Natural killer cell (primary cell): Measurements from ENCODE around the gene TRIM52. TPM values are rescaled to one million over a fixed set of nuclear protein-coding genes. Genes with fewer than 3 reads are reported as not detected.

ENCODE experiments used
- ATAC-seq, 3 donors: fragments of 150-1000 bp in 2 of 3; fragments of 200-7000 bp in 1 of 3; cut with Tn5 transposase; 1 replicate in 1 of 3; 2 replicates in 2 of 3; pipeline ENCODE4 v1.10.0; 2021; ENCODE audit warnings: mild to moderate bottlenecking in 2 of 3, moderate library complexity in 2 of 3
- DNase-seq, 2 donors: peaks; one replicate each; pipeline versions ENCODE4 v3.0.0 to v3.0.0-alpha.2; 2013 to 2021; ENCODE audit warnings: mixed read lengths in 1 of 2
- H3K27ac ChIP-seq: one replicate; pipeline ENCODE4 v1.5.1; 2013; ENCODE audit warnings: mild to moderate bottlenecking, low read length
- H3K27me3 ChIP-seq: one replicate; pipeline ENCODE4 v1.6.1; 2013; ENCODE audit warnings: low read length; ENCODE audit not compliant: control insufficient read depth, insufficient read depth
- H3K36me3 ChIP-seq: one replicate; pipeline ENCODE4 v1.6.1; 2013; ENCODE audit warnings: low read length; ENCODE audit not compliant: control insufficient read depth, insufficient read depth
- H3K4me1 ChIP-seq: one replicate; pipeline ENCODE4 v1.6.1; 2013; ENCODE audit warnings: low read length; ENCODE audit not compliant: control insufficient read depth, insufficient read depth
- H3K4me3 ChIP-seq: one replicate; pipeline ENCODE4 v1.5.1; 2013; ENCODE audit warnings: low read length
- H3K9me3 ChIP-seq: one replicate; pipeline ENCODE4 v1.6.1; 2013; ENCODE audit warnings: low read length; ENCODE audit not compliant: control insufficient read depth, insufficient read depth
- H3K27ac Mint-ChIP-seq, 2 donors: one replicate each; pipeline ENCODE4 v1.8.0; 2022; ENCODE audit warnings: mild to moderate bottlenecking in 2 of 2, mixed read lengths in 2 of 2, moderate library complexity in 1 of 2
- H3K27me3 Mint-ChIP-seq, 2 donors: one replicate each; pipeline ENCODE4 v1.8.0; 2022; ENCODE audit warnings: low read depth in 2 of 2, mixed read lengths in 2 of 2
- H3K36me3 Mint-ChIP-seq: one replicate; pipeline ENCODE4 v1.8.0; 2022; ENCODE audit warnings: mixed read lengths
- H3K4me1 Mint-ChIP-seq, 2 donors: one replicate each; pipeline ENCODE4 v1.8.0; 2022; ENCODE audit warnings: mixed read lengths in 2 of 2
- H3K4me3 Mint-ChIP-seq: one replicate; pipeline ENCODE4 v1.8.0; 2022; ENCODE audit warnings: mild to moderate bottlenecking, moderate library complexity, mixed read lengths
- H3K9me3 Mint-ChIP-seq, 2 donors: one replicate each; pipeline ENCODE4 v1.8.0; 2022; ENCODE audit warnings: mixed read lengths in 2 of 2
- WGBS: methylation state at CpG from one replicate; pipeline ENCODE4 v1.1.7; 2013; ENCODE audit warnings: missing lambda C conversion rate; ENCODE audit not compliant: insufficient coverage; 5-methylcytosine and 5-hydroxymethylcytosine counted together
- intact Hi-C: fragments of 100-400 bp; cut with micrococcal nuclease; formaldehyde crosslinking; loops from one replicate; pipeline ENCODE4 v1.14.2; 2022
- total RNA-seq, 4 donors: library from RNA; stranded (reverse); fragments of 120-200 nt in 1 of 4; gene quantifications; one replicate each; pipeline versions ENCODE4 v1.2.3 to v1.2.4, GENCODE V29; 2013 to 2022
- TF ChIP-seq, protein P1 (sequence below): fragments of 200-600 bp; IDR thresholded peaks from one replicate; pipeline ENCODE4 v1.8.0; 2022; ENCODE audit warnings: antibody characterized with exemption

Gene TRIM52
- total RNA-seq, 3 donors from 2014 or later (not counting 1 experiment from before 2014, with no cell fraction given): 43.4 to 60.0 (median 44.4) TPM

DNA sequence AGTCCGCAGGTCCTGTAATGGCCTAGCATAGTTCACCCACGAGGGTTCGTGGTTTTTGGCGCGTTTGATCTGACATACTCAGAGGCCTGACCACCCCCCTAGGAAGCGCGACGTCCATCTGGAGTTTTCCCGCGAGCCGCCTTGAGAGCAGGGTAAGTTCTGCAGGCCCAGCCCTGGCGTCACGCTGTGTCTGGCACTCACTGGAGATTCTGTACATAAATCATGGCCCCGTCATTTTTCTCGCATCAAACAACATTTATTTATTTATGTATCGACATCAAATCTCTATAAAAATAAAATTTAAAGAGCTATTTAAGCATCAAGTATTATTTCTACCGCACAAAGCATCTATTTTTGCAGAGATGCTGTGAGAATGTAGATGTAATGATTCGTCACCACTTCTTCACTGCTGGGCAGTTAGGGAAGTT lies 38.3 kb downstream of the TRIM52 start:
- peaks cover 65 to 75% of the 10 kb centered on the region in 2 donors for H3K4me1 Mint-ChIP-seq
- H3K9me3 Mint-ChIP-seq: no peaks in the 10 kb centered on the region
- Histone ChIP-seq H3K4me1 (peaks cover 55% of the 10 kb centered on the region), H3K9me3 (no peaks in the 10 kb centered on the region), H3K27me3 (no peaks in the 10 kb centered on the region), H3K27ac (peak overlapping the region; percentile 91), H3K36me3 (no peaks in the 10 kb centered on the region), H3K4me3 (peak overlapping the region; percentile 82)
- H3K27me3 Mint-ChIP-seq: peaks cover 0 to 2% of the 10 kb centered on the region in 2 donors
- 0% methylated on average over 16 of the region's 18 CpGs for WGBS
- H3K36me3 Mint-ChIP-seq: peaks cover 6% of the 10 kb centered on the region
- H3K27ac Mint-ChIP-seq: peak overlapping the region; percentile 96 to 99
- DNase-seq (no peak), ATAC-seq (peak in 2 of 3 donors; percentile 7 to 19)
- intact Hi-C loops: loop anchor here (1.0 to 10.0 kb wide), 6 partner anchors 15 to 418 kb away; partner anchors contain the start of genes MGAT1, RACK1 and TRIM52
- peak overlapping the region; percentile 95 for H3K4me3 Mint-ChIP-seq
- TF ChIP-seq, protein P1, sequence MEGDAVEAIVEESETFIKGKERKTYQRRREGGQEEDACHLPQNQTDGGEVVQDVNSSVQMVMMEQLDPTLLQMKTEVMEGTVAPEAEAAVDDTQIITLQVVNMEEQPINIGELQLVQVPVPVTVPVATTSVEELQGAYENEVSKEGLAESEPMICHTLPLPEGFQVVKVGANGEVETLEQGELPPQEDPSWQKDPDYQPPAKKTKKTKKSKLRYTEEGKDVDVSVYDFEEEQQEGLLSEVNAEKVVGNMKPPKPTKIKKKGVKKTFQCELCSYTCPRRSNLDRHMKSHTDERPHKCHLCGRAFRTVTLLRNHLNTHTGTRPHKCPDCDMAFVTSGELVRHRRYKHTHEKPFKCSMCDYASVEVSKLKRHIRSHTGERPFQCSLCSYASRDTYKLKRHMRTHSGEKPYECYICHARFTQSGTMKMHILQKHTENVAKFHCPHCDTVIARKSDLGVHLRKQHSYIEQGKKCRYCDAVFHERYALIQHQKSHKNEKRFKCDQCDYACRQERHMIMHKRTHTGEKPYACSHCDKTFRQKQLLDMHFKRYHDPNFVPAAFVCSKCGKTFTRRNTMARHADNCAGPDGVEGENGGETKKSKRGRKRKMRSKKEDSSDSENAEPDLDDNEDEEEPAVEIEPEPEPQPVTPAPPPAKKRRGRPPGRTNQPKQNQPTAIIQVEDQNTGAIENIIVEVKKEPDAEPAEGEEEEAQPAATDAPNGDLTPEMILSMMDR: no peak

DNA sequence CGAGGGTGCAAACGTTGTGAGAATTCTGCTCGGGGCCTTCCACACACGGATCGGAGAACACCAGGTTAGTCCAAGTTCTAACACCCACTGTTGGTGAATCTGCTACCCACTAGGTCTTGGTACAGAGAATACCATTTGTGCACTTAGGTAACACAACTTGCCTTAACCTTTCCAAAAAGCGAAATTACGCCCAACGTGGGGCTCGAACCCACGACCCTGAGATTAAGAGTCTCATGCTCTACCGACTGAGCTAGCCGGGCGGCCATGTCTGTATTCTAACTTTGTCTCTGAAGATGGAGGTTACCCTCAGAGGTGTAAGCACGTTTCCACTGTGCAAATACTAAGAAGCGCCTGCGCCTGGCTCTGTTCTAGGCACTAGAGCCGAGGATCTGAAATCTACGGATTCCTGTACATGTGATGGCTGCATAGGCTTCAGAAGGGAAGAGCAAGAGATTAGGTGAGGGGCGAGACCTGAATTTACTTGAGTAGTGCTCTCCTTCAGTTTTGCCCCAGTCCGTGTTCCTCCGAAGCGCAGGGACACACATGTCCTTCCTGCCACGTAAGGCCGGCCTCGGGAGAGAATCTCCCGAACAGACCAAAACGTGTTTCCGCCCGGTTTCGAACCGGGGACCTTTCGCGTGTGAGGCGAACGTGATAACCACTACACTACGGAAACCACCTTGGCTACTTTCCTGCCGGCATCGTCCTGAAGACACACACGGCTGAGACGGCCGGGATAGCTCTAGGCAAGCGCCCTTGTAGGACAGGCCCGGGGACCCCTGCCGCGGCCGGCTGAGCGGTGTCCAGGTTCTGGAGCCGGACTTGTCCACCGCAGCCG lies 38.9 kb downstream of the TRIM52 start:
- peak; percentile 97 to 99 for DNase-seq
- peaks cover 6% of the 10 kb centered on the region for H3K36me3 Mint-ChIP-seq
- peak overlapping the region; percentile 95 for H3K4me3 Mint-ChIP-seq
- H3K4me1 ChIP-seq: peaks cover 62% of the 10 kb centered on the region
- peak; percentile 32 to 46 (median 35) for ATAC-seq
- TF ChIP-seq, protein P1: no peak
- H3K4me3 ChIP-seq: peak overlapping the region; percentile 82
- H3K27ac Mint-ChIP-seq: peak overlapping the region; percentile 96 to 99
- H3K27me3 Mint-ChIP-seq: peaks cover 0 to 2% of the 10 kb centered on the region in 2 donors
- H3K9me3 ChIP-seq: no peaks in the 10 kb centered on the region
- no peaks in the 10 kb centered on the region for H3K27me3 ChIP-seq
- peak overlapping the region; percentile 91 for H3K27ac ChIP-seq
- WGBS: 5% methylated on average over 50 of the region's 50 CpGs
- H3K9me3 Mint-ChIP-seq: no peaks in the 10 kb centered on the region
- no peaks in the 10 kb centered on the region for H3K36me3 ChIP-seq
- H3K4me1 Mint-ChIP-seq: peaks cover 71 to 80% of the 10 kb centered on the region in 2 donors
- intact Hi-C loops: loop anchor here (1.0 to 10.0 kb wide), 3 partner anchors 15 to 417 kb away; partner anchors contain the start of gene MGAT1

DNA sequence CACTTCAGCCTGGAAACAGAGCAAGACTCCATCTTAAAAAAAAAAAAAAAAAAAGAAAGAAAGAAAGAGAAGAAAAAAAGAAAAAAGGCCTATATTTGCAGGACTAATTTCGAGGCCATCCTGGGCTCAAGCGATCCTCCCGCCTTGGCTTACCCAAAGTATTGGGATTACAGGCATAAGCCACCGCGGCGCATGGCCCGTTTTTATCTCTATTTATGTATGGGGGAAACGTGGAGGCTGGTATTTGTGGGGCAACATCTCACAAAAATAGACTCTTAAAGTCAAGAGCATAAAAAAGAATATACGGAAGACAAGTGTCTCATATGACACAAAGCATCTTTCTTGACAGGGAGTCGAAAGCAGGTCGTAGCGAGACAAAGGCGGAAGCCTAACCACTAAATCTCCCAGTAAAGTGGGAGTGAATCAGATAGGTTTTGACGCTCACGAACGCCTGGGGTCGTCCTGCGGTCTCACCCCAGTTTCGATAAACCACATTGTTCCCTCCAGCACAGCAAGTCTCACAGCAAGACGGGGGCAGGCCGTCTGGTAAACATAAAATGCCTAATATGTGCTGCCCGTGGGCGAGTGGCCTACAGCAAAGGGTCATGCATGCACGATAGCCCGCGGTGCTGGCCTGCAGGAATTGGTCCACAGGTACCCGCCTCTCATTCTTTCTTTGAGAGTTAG lies 39.7 kb downstream of the TRIM52 start:
- peaks cover 68% of the 10 kb centered on the region for H3K4me1 ChIP-seq
- DNase-seq (peak; percentile 57 to 88), ATAC-seq (no peak)
- Mint-ChIP-seq H3K27me3 (peaks cover 0 to 2% of the 10 kb centered on the region in 2 donors), H3K4me3 (peak overlapping the region; percentile 95), H3K36me3 (peaks cover 6% of the 10 kb centered on the region), H3K9me3 (no peaks in the 10 kb centered on the region), H3K4me1 (peaks cover 74 to 84% of the 10 kb centered on the region in 2 donors), H3K27ac (peak overlapping the region; percentile 96 to 99)
- intact Hi-C loops: loop anchor here (10.0 kb wide), 1 partner anchor 416 kb away; the partner anchor contains the start of gene MGAT1
- WGBS: 42% methylated on average over 22 of the region's 27 CpGs
- no peaks in the 10 kb centered on the region for H3K27me3 ChIP-seq
- TF ChIP-seq, protein P1: no peak
- peak overlapping the region; percentile 1 for H3K4me3 ChIP-seq
- no peaks in the 10 kb centered on the region for H3K9me3 ChIP-seq
- no peaks in the 10 kb centered on the region for H3K36me3 ChIP-seq
- H3K27ac ChIP-seq: peak overlapping the region; percentile 91
